OCI-LY3 (cell line): ENCODE data around the gene FGF13.

Experiments used
- CTCF ChIP-seq: fragments of 200-600, 300-600 bp; sonication (generic); IDR thresholded peaks from 2 replicates; pipeline ENCODE4 v1.5.1; 2014; ENCODE audit warnings: antibody characterized with exemption, low read length, low read depth
- EZH2phosphoT487 ChIP-seq: fragments of 200-600 bp; shearing (Covaris generic); IDR thresholded peaks from 2 replicates; pipeline ENCODE4 v1.6.1; 2018; ENCODE audit warnings: antibody characterized with exemption, mixed run types, low read depth

- TF ChIP-seq CTCF (no peak), EZH2phosphoT487 (no peak)
Observed at GRCh38 chrX:138638996-138639395, 72.5 kb downstream of the FGF13 start.
